Measurements from ENCODE around the gene BTBD9. TPM values are rescaled to one million over a fixed set of nuclear protein-coding genes. Genes with fewer than 3 reads are reported as not detected.

BTBD9 gene
- total RNA-seq, 1 experiment from 2014 or later, result 8.9 TPM

- H3K79me1 ChIP-seq (ENCODE audit: insufficient read depth, low read depth, low read length, poor library complexity, severe bottlenecking), result no peaks in the 10 kb centered on the region
- WGBS (ENCODE audit: extremely low coverage, insufficient read length, low lambda C conversion rate), result no CpG with 5 or more reads among the region's 1 CpG
- no peak overlapping the region for H3K23ac ChIP-seq (ENCODE audit: insufficient read length, low read depth, low read length)
- H4K5ac ChIP-seq (ENCODE audit: insufficient read length, low read depth, low read length), result no peak overlapping the region
- no peak overlapping the region for H3K27ac ChIP-seq (ENCODE audit: insufficient read length, low read depth, low read length)
- H2BK20ac ChIP-seq (ENCODE audit: low read depth, low read length, poor library complexity, severe bottlenecking), result no peak overlapping the region
- H3K79me2 ChIP-seq (ENCODE audit: insufficient read depth, low read length), result no peaks in the 10 kb centered on the region
- no peak overlapping the region for H2BK5ac ChIP-seq (ENCODE audit: insufficient read length, low read length)
- H3K27ac Mint-ChIP-seq, result no peak overlapping the region
- no peak overlapping the region for H3K9ac ChIP-seq (ENCODE audit: extremely low read depth, insufficient read length, low read length)
- H2AK5ac ChIP-seq (ENCODE audit: insufficient read length, low read length), result no peak overlapping the region
- no peaks in the 10 kb centered on the region for H3K23me2 ChIP-seq (ENCODE audit: insufficient read length, low read depth, low read length, poor library complexity, severe bottlenecking)
- no peak overlapping the region for H2BK12ac ChIP-seq (ENCODE audit: insufficient read length, low read depth, low read length)
- no peak overlapping the region for H3T11ph ChIP-seq (ENCODE audit: low read length)
- H3K4me1 ChIP-seq (ENCODE audit: insufficient read depth, low read length), result no peaks in the 10 kb centered on the region
- H3K27me3 Mint-ChIP-seq (ENCODE audit: low read depth), result no peaks in the 10 kb centered on the region
- H4K8ac ChIP-seq (replicated peaks; ENCODE audit: insufficient read length, low read depth, low read length), result no peak overlapping the region
- H3K9me3 Mint-ChIP-seq, result no peaks in the 10 kb centered on the region
- TF ChIP-seq CTCF (conservative IDR thresholded peaks at IDR 0.05), result no peak
- H3K9me3 ChIP-seq (ENCODE audit: control insufficient read depth, low read depth, low read length), result no peaks in the 10 kb centered on the region
- no peak overlapping the region for H3K4ac ChIP-seq (ENCODE audit: low read depth, low read length)
- H4K20me1 ChIP-seq (ENCODE audit: control insufficient read depth, insufficient read depth, insufficient read length), result no peaks in the 10 kb centered on the region
- no peaks in the 10 kb centered on the region for H3K27me3 ChIP-seq (ENCODE audit: insufficient read depth, low read length)
- H2AFZ ChIP-seq (ENCODE audit: low read length), result no peak overlapping the region
- peaks cover 0 to 2% of the 10 kb centered on the region in 2 experiments; a peak in 1 of 4 replicates for H3K4me1 Mint-ChIP-seq
- no peak overlapping the region for H3K4me2 ChIP-seq (ENCODE audit: insufficient read depth, insufficient read length, low read length)
- no peak overlapping the region for H2BK15ac ChIP-seq (ENCODE audit: low read depth, low read length)
- no peak overlapping the region for H2BK120ac ChIP-seq (ENCODE audit: low read depth, low read length, poor library complexity, severe bottlenecking)
- H4K91ac ChIP-seq (ENCODE audit: insufficient read length, low read depth, low read length), result no peak overlapping the region
- H3K4me3 Mint-ChIP-seq, result no peak overlapping the region
- H3K56ac ChIP-seq (ENCODE audit: insufficient read length, low read depth, low read length), result no peak overlapping the region
- H3K14ac ChIP-seq (ENCODE audit: insufficient read depth, low read length), result no peak overlapping the region
- H3K36me3 Mint-ChIP-seq (ENCODE audit: insufficient read depth in 1 of 3, low read depth in 3 of 3), result peaks cover 26 to 59% (median 58%) of the 10 kb centered on the region in 3 experiments; a peak in 6 of 7 replicates
- no peak overlapping the region for H3K18ac ChIP-seq (ENCODE audit: insufficient read length, low read depth, low read length)
- DNase-seq, result no peak
Observed at GRCh38 chr6:38676974-38677544, 37.3 kb upstream of the BTBD9 start.

Data from H9 (cell line).